ENCODE measurements around the gene WRNIP1. TPM values are rescaled to one million over a fixed set of nuclear protein-coding genes. Genes with fewer than 3 reads are reported as not detected.

Gene WRNIP1
- total and polyA plus RNA-seq, 7 donors, result 26.5 to 73.9 (median 48.9) TPM

DNA sequence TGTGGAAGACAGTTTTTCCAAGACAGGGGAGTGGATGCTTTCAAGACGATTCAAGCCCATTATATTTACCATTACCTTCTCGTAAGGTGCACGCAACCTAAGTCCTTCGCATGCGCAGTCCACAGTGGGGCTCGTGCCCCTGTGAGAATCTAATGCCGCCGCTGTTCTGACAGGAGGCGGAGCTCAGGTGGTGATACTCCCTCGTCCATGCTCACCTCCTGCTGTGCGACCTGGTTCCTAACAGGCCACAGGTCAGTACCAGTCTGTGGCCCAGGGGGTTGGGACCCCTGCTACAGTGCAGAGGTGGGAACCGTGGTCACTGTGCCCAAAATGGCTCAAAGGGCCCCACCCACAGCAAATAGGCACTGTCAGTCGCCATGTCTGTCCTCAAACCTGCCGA is 39.8 kb downstream of the WRNIP1 start:
- Histone ChIP-seq H3K27me3 (ENCODE audit: insufficient read depth in 3 of 3, low read length in 2 of 3) (no peaks in the 10 kb centered on the region), H3K9me3 (no peaks in the 10 kb centered on the region), H3K27ac (no peak overlapping the region), H3K36me3 (ENCODE audit: insufficient read depth in 1 of 2, low read depth in 1 of 2) (no peaks in the 10 kb centered on the region), H3K4me3 (no peak overlapping the region), H3K4me1 (peaks cover 12% of the 10 kb centered on the region)
- DNase-seq (no peak), ATAC-seq (no peak)
- WGBS, 3 donors, result 95 to 97% (median 96%) methylated on average over 14 of the region's 14 CpGs
- TF ChIP-seq, protein P1, sequence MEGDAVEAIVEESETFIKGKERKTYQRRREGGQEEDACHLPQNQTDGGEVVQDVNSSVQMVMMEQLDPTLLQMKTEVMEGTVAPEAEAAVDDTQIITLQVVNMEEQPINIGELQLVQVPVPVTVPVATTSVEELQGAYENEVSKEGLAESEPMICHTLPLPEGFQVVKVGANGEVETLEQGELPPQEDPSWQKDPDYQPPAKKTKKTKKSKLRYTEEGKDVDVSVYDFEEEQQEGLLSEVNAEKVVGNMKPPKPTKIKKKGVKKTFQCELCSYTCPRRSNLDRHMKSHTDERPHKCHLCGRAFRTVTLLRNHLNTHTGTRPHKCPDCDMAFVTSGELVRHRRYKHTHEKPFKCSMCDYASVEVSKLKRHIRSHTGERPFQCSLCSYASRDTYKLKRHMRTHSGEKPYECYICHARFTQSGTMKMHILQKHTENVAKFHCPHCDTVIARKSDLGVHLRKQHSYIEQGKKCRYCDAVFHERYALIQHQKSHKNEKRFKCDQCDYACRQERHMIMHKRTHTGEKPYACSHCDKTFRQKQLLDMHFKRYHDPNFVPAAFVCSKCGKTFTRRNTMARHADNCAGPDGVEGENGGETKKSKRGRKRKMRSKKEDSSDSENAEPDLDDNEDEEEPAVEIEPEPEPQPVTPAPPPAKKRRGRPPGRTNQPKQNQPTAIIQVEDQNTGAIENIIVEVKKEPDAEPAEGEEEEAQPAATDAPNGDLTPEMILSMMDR (IDR thresholded peaks at IDR 0.05), result no peak
- intact Hi-C loops (cut with DNase I), result no loop called here

GRCh38 chr6:2806644-2807043 is 41.5 kb downstream of the WRNIP1 start:
- H3K9me3 ChIP-seq, result no peaks in the 10 kb centered on the region
- ATAC-seq (no peak), DNase-seq (no peak)
- 73 to 76% (median 73%) methylated on average over 3 of the region's 3 CpGs for WGBS, 3 donors
- peaks cover 12% of the 10 kb centered on the region for H3K4me1 ChIP-seq
- H3K27me3 ChIP-seq (ENCODE audit: insufficient read depth in 3 of 3, low read length in 2 of 3), result no peaks in the 10 kb centered on the region
- H3K36me3 ChIP-seq (ENCODE audit: insufficient read depth in 1 of 2, low read depth in 1 of 2), result no peaks in the 10 kb centered on the region
- intact Hi-C loops (cut with DNase I), result no loop called here
- H3K4me3 ChIP-seq, result no peak overlapping the region
- TF ChIP-seq, protein P1 (IDR thresholded peaks at IDR 0.05), result no peak
- H3K27ac ChIP-seq, result no peak overlapping the region

- intact Hi-C loops (cut with DNase I), result no loop called here
- ATAC-seq, result peak in 3 of 4 donors; percentile 69 to 78 (median 76)
These were observed 42.3 kb downstream of the WRNIP1 start for GRCh38 chr6:2807342-2808090.

GRCh38 chr6:2809015-2809414 is 43.8 kb downstream of the WRNIP1 start:
- H3K27ac ChIP-seq, result no peak overlapping the region
- 90 to 92% (median 90%) methylated on average over 2 of the region's 2 CpGs for WGBS, 3 donors
- H3K9me3 ChIP-seq, result no peaks in the 10 kb centered on the region
- ATAC-seq (no peak), DNase-seq (no peak)
- H3K4me3 ChIP-seq, result no peak overlapping the region
- no peaks in the 10 kb centered on the region for H3K27me3 ChIP-seq (ENCODE audit: insufficient read depth in 3 of 3, low read length in 2 of 3)
- TF ChIP-seq, protein P1 (IDR thresholded peaks at IDR 0.05), result no peak
- H3K36me3 ChIP-seq (ENCODE audit: insufficient read depth in 1 of 2, low read depth in 1 of 2), result no peaks in the 10 kb centered on the region
- H3K4me1 ChIP-seq, result peaks cover 12% of the 10 kb centered on the region
- intact Hi-C loops (cut with DNase I), result no loop called here

More at GRCh38 chr6:2807342-2808090, 42.3 kb downstream of the WRNIP1 start:
- TF ChIP-seq, protein P1 (IDR thresholded peaks at IDR 0.05), result no peak
- Histone ChIP-seq H3K9me3 (no peaks in the 10 kb centered on the region), H3K27ac (peak overlapping the region; percentile 23), H3K27me3 (ENCODE audit: insufficient read depth in 3 of 3, low read length in 2 of 3) (no peaks in the 10 kb centered on the region), H3K4me1 (peaks cover 12% of the 10 kb centered on the region), H3K4me3 (no peak overlapping the region), H3K36me3 (ENCODE audit: insufficient read depth in 1 of 2, low read depth in 1 of 2) (no peaks in the 10 kb centered on the region)
- 28 to 51% (median 38%) methylated on average over 9 of the region's 9 CpGs for WGBS, 3 donors
- DNase-seq, result no peak
